Thyroid gland (tissue), 4 donors: ENCODE measurements around the gene TNNT2.

Experiments used
- CTCF ChIP-seq, 6 experiments: fragments of 200-600 bp in 3 of 6; fragments of 450-650 bp in 3 of 6; sonication (generic) in 3 of 6; IDR thresholded peaks; one replicate each; pipeline ENCODE4 v1.5.1; 2016 to 2019; ENCODE audit warnings: antibody characterized with exemption in 6 of 6, mild to moderate bottlenecking in 2 of 6, inconsistent platforms in 1 of 6, moderate library complexity in 1 of 6
- POLR2A ChIP-seq, 2 donors: fragments of 450-650 bp; IDR thresholded peaks; one replicate each; pipeline ENCODE4 v1.6.1; 2017; ENCODE audit warnings: antibody characterized with exemption in 2 of 2, mild to moderate bottlenecking in 2 of 2, moderate library complexity in 1 of 2

GRCh38 chr1:201321826-201322390 is 55.6 kb downstream of the TNNT2 start:
- no peak for TF ChIP-seq POLR2A (IDR thresholded peaks at IDR 0.05)
- no peak for TF ChIP-seq CTCF (IDR thresholded peaks at IDR 0.05)
